Bronchial epithelial cell (primary cell): ENCODE data around the gene GPR75. TPM values are rescaled to one million over a fixed set of nuclear protein-coding genes. Genes with fewer than 3 reads are reported as not detected.

ENCODE experiments used
- DNase-seq: peaks from one replicate; pipeline ENCODE4 v3.0.0-alpha.2; 2010; ENCODE audit warnings: low read depth
- FAIRE-seq: peaks from 2 replicates; lab custom pipeline; 2011; peaks lifted over from hg19 to GRCh38; lab: Jason Lieb, UNC
- H3K27me3 ChIP-seq: 2 replicates; pipeline ENCODE4 v1.5.1; 2011; ENCODE audit warnings: low read length; ENCODE audit not compliant: control insufficient read depth, insufficient read depth
- H3K36me3 ChIP-seq: 2 replicates; pipeline ENCODE4 v1.5.1; 2011; ENCODE audit warnings: low read length; ENCODE audit not compliant: control insufficient read depth, insufficient read depth
- H3K4me3 ChIP-seq: 2 replicates; pipeline ENCODE4 v1.5.1; 2011; ENCODE audit warnings: mild to moderate bottlenecking, low read depth, low read length, control low read depth
- total RNA-seq: library from RNA; depleted of rRNA; stranded (reverse); fragments of >200 nt; gene quantifications from 2 replicates; pipeline ENCODE4 v1.2.1, GENCODE V29; 2014
- TF ChIP-seq, protein P1 (sequence below): IDR thresholded peaks from 2 replicates; pipeline ENCODE4 v1.5.1; 2011; ENCODE audit warnings: mild to moderate bottlenecking, moderate library complexity, low read length, control low read depth, inconsistent platforms; ENCODE audit not compliant: insufficient read depth, severe bottlenecking

Gene GPR75
- total RNA-seq, 1 donor from 2014 or later, result 0.79 TPM

DNA sequence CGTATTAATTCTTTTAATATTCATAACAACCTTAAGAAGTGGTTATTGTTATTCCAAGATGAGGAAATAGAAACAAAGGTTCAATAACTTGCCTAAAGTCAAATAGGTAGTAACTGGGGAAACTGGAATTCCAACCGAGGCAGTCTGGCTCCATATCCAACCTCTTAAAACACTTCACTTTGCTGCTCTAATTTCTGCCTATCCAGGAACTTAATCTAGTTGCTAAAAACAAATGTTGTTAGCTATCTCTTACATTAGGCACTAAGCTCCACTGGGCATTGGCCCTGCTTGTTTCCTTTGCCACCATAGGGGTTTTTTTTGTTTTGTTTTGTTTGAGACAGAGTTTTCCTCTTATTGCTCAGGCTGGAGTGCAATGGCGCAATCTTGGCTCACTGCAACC is 48.2 kb downstream of the GPR75 start:
- TF ChIP-seq, protein P1, sequence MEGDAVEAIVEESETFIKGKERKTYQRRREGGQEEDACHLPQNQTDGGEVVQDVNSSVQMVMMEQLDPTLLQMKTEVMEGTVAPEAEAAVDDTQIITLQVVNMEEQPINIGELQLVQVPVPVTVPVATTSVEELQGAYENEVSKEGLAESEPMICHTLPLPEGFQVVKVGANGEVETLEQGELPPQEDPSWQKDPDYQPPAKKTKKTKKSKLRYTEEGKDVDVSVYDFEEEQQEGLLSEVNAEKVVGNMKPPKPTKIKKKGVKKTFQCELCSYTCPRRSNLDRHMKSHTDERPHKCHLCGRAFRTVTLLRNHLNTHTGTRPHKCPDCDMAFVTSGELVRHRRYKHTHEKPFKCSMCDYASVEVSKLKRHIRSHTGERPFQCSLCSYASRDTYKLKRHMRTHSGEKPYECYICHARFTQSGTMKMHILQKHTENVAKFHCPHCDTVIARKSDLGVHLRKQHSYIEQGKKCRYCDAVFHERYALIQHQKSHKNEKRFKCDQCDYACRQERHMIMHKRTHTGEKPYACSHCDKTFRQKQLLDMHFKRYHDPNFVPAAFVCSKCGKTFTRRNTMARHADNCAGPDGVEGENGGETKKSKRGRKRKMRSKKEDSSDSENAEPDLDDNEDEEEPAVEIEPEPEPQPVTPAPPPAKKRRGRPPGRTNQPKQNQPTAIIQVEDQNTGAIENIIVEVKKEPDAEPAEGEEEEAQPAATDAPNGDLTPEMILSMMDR, result no peak
- no peak for DNase-seq
- FAIRE-seq, result no peak
- H3K36me3 ChIP-seq, result no peaks in the 10 kb centered on the region
- H3K4me3 ChIP-seq, result no peak overlapping the region
- no peaks in the 10 kb centered on the region for H3K27me3 ChIP-seq

Other genes with a start within 250 kb of the GPR75 start
- gene CHAC2, start 92.2 kb downstream of the GPR75 start, total RNA-seq, result 5.0 and 8.8 TPM in 2 replicates
- 10.6 and 13.4 TPM in 2 replicates for gene ASB3, start 73.0 kb downstream of the GPR75 start, total RNA-seq
- 52.1 and 75.5 TPM in 2 replicates for gene ERLEC1, start 72.9 kb downstream of the GPR75 start, total RNA-seq
- gene PSME4, start 111.0 kb upstream of the GPR75 start, total RNA-seq, result 31.3 and 39.8 TPM in 2 replicates